IPS-20b (cell line): Measurements from ENCODE around the gene SLAMF9.
A peak's percentile ranks its signal among the peaks of the same experiment; 100 is the strongest.

Source experiments
- H3K27ac ChIP-seq: one replicate; pipeline ENCODE4 v1.5.1; 2013; ENCODE audit warnings: low read length
- H3K27me3 ChIP-seq: 2 replicates; pipeline ENCODE4 v1.6.1; 2013; ENCODE audit warnings: mild to moderate bottlenecking, low read length, inconsistent platforms; ENCODE audit not compliant: insufficient read depth
- H3K36me3 ChIP-seq: 2 replicates; pipeline ENCODE4 v1.6.1; 2013; ENCODE audit warnings: low read depth, mild to moderate bottlenecking, inconsistent platforms, low read length, moderate library complexity; ENCODE audit not compliant: insufficient read depth
- H3K4me1 ChIP-seq: 2 replicates; pipeline ENCODE4 v1.6.1; 2013; ENCODE audit warnings: mild to moderate bottlenecking, control low read depth, inconsistent platforms, low read length, moderate library complexity; ENCODE audit not compliant: insufficient read depth
- H3K4me3 ChIP-seq: 2 replicates; pipeline ENCODE4 v1.5.1; 2013; ENCODE audit warnings: mild to moderate bottlenecking, low read length, inconsistent platforms
- H3K9ac ChIP-seq: 2 replicates; pipeline ENCODE4 v1.6.1; 2013; ENCODE audit warnings: low read depth, mild to moderate bottlenecking, inconsistent platforms, low read length, moderate library complexity
- H3K9me3 ChIP-seq: 2 replicates; pipeline ENCODE4 v1.6.1; 2013; ENCODE audit warnings: mild to moderate bottlenecking, low read depth, low read length, inconsistent platforms; ENCODE audit not compliant: insufficient read depth

SLAMF9 gene

DNA sequence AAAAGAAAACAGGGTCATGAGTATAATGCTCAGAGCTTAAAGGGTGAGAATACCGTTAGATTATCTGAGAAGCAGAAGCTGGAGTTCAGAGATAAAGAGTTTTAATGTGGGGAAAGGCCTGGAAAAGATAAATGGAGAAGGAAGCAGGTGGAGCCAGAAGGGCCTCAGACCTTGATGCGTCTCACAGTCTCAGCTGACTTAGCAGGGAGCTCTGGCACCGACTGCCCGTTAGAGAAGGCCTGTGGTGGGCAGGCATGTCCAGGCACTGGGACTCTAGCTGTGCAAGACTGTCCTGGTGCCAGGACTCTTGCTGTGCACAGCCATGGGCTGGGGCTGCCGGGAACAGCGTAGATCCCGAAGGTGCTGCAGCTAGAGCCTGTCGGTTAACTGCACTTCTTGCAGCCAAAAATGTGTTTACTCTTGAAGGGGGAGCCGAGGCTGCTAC lies 3.8 kb upstream of the SLAMF9 start:
- no peak overlapping the region for H3K27ac ChIP-seq
- no peaks in the 10 kb centered on the region for H3K9me3 ChIP-seq
- no peaks in the 10 kb centered on the region for H3K4me1 ChIP-seq
- no peak overlapping the region for H3K4me3 ChIP-seq
- no peaks in the 10 kb centered on the region; the same call in 1 of the 2 replicates for H3K27me3 ChIP-seq
- no peaks in the 10 kb centered on the region for H3K36me3 ChIP-seq
- H3K9ac ChIP-seq: no peak overlapping the region

DNA sequence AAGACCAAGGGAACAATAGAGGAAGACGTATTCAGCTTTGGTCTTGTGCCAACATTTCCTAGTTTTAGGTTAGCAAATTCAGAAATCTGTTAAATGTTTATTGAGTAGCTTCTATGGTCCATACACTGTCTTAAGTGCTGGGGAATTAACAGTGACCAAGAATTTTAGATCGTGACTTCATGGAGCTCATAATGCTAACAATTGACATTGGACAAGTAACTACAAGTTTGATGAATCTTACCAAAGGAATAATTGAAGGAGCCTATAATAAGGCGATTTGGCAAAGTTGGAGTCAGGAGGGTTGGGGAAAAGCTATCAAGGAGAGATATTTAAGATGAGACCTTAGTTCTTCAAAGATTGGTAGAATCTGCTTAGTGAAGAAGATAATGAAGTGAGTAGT lies 1.4 kb upstream of the SLAMF9 start:
- no peaks in the 10 kb centered on the region for H3K4me1 ChIP-seq
- H3K4me3 ChIP-seq: no peak overlapping the region
- H3K9ac ChIP-seq: no peak overlapping the region
- no peak overlapping the region for H3K27ac ChIP-seq
- no peaks in the 10 kb centered on the region for H3K36me3 ChIP-seq
- no peaks in the 10 kb centered on the region for H3K9me3 ChIP-seq
- H3K27me3 ChIP-seq: no peaks in the 10 kb centered on the region; the same call in 1 of the 2 replicates

DNA sequence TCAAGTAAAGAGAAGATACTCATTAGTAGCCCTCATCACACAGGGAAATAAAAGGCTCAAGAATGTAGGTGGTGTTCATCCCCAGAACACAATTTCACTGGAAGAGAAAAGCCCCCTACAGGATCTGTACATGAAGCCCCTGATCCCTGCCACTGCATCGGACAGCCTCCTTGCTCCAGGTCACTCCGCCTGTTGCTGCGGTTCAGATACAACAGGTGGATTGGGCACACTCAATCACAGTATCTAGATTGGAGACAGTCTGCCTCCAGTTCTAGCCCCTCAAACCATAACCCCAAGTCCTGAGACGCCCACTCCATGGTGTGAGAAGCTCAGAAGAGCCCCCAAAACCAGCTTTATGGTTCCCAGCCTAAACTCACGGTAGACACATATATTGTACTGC lies 1.1 kb downstream of the SLAMF9 start:
- H3K27me3 ChIP-seq: no peaks in the 10 kb centered on the region; the same call in 1 of the 2 replicates
- no peak overlapping the region for H3K4me3 ChIP-seq
- H3K27ac ChIP-seq: no peak overlapping the region
- no peaks in the 10 kb centered on the region for H3K36me3 ChIP-seq
- no peaks in the 10 kb centered on the region for H3K4me1 ChIP-seq
- H3K9ac ChIP-seq: no peak overlapping the region
- H3K9me3 ChIP-seq: no peaks in the 10 kb centered on the region

DNA sequence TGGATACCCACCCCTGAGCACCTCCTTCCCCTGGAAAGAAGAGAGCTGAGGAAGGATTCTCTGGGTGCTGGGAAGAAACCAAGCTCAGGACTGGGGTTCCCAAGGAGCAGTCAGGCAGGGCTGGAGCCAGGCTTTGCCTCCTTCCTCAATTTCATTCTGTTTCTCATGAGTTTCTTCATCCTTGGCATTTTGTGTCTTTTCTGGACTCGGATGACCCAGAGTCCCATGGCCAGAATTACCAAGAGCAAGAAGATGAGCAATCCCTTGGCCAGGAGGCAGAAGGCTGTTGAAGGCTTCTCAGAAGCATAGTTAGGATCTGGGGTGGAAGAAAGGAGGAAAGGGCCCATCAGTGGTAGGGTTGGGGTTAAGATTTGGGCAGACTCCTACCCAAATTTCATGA lies 2.5 kb downstream of the SLAMF9 start:
- H3K36me3 ChIP-seq: no peaks in the 10 kb centered on the region
- H3K27ac ChIP-seq: no peak overlapping the region
- H3K4me3 ChIP-seq: no peak overlapping the region
- H3K4me1 ChIP-seq: peaks cover under 1% of the 10 kb centered on the region
- no peaks in the 10 kb centered on the region for H3K9me3 ChIP-seq
- no peak overlapping the region for H3K9ac ChIP-seq
- no peaks in the 10 kb centered on the region; the same call in 1 of the 2 replicates for H3K27me3 ChIP-seq

DNA sequence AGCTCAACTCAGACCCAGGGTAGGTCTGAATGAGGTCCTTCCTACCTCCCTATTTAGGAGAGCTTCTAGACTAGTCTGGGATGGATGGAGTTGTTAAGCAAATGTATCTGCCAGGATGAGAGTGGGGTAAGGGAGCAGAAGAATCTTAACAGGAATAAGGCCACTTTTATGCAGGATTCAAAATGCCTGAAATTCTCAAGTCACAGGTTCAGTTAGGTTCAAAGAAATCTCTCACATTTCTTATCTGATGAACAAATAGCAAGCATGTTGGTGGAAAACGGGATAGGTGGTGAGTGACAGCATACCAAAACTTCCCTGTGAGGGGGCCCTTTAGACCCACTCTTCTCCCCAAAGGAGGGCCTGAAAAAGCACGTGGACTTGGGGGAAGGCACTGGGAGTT lies 3.0 kb downstream of the SLAMF9 start:
- Histone ChIP-seq H3K36me3 (no peaks in the 10 kb centered on the region), H3K9me3 (no peaks in the 10 kb centered on the region), H3K27me3 (no peaks in the 10 kb centered on the region; the same call in 1 of the 2 replicates), H3K4me3 (no peak overlapping the region), H3K4me1 (peaks cover 6% of the 10 kb centered on the region), H3K9ac (no peak overlapping the region), H3K27ac (no peak overlapping the region)

DNA sequence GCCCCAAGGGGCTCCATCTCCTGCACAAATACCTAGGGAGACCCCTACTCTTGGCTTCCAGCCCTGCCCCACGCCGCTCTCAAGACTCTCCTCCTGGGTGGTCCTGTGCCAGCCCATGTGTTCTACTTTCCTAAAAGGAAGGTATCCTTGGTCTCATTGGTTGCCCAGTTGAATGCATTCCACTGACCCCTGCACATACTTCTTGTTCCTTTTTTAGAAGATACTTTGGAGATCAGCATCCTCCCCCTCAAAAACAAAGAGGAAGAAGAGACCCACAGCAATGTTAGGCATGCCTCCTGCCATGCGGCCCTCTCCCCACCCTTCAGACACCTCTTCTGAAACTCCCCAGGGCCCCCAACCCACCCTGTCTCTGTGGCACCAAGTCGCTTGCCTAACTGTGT lies 4.1 kb downstream of the SLAMF9 start:
- H3K27ac ChIP-seq: no peak overlapping the region
- no peak overlapping the region for H3K9ac ChIP-seq
- no peak overlapping the region for H3K4me3 ChIP-seq
- H3K27me3 ChIP-seq: no peaks in the 10 kb centered on the region; the same call in 1 of the 2 replicates
- peaks cover 6% of the 10 kb centered on the region for H3K4me1 ChIP-seq
- H3K9me3 ChIP-seq: no peaks in the 10 kb centered on the region
- H3K36me3 ChIP-seq: no peaks in the 10 kb centered on the region

DNA sequence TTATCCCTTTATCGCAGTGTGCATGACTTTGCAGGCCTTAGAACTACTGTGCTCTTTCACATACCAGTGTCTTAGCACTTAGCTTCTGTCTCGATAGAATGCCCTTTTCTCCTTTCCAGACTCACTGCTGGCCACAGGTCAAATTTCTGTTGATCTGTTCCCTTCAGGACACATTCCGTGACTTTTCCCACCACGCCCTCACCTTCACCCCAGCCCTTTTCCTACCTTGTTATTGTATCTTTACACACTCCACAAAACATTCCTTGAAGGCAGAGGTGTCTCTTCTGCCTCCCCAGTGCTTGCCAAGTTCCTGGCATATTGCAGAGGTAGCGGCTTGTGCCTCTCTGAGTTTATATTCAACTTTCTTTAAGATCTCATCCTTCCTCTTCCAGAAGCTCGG lies 4.9 kb downstream of the SLAMF9 start:
- no peaks in the 10 kb centered on the region; the same call in 1 of the 2 replicates for H3K27me3 ChIP-seq
- H3K36me3 ChIP-seq: no peaks in the 10 kb centered on the region
- peaks cover 14% of the 10 kb centered on the region for H3K4me1 ChIP-seq
- H3K9ac ChIP-seq: no peak overlapping the region
- no peak overlapping the region for H3K4me3 ChIP-seq
- H3K9me3 ChIP-seq: no peaks in the 10 kb centered on the region
- no peak overlapping the region for H3K27ac ChIP-seq

DNA sequence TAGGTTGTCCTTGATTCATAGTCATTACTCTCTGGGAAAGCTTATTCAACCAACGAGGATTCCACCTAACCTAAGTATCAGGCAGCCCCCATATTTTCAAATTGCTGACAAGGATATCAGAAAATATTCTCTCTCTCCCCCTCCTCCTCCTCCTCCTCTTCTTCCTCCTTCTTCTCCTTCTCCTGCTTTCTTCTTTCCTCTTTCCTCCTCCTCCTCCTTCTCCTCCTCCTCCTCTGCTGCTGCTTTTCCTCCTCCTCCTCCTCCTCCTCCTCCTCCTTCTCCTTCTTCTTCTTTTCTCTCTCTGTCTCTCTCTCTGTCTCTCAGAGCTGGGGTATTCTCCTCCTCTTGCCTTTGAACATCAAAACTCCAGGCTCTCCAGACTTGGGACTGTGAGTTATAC lies 6.1 kb downstream of the SLAMF9 start:
- no peak overlapping the region for H3K27ac ChIP-seq
- no peaks in the 10 kb centered on the region for H3K36me3 ChIP-seq
- H3K9ac ChIP-seq: no peak overlapping the region
- peaks cover 16% of the 10 kb centered on the region for H3K4me1 ChIP-seq
- H3K9me3 ChIP-seq: no peaks in the 10 kb centered on the region
- no peaks in the 10 kb centered on the region for H3K27me3 ChIP-seq
- no peak overlapping the region for H3K4me3 ChIP-seq

DNA sequence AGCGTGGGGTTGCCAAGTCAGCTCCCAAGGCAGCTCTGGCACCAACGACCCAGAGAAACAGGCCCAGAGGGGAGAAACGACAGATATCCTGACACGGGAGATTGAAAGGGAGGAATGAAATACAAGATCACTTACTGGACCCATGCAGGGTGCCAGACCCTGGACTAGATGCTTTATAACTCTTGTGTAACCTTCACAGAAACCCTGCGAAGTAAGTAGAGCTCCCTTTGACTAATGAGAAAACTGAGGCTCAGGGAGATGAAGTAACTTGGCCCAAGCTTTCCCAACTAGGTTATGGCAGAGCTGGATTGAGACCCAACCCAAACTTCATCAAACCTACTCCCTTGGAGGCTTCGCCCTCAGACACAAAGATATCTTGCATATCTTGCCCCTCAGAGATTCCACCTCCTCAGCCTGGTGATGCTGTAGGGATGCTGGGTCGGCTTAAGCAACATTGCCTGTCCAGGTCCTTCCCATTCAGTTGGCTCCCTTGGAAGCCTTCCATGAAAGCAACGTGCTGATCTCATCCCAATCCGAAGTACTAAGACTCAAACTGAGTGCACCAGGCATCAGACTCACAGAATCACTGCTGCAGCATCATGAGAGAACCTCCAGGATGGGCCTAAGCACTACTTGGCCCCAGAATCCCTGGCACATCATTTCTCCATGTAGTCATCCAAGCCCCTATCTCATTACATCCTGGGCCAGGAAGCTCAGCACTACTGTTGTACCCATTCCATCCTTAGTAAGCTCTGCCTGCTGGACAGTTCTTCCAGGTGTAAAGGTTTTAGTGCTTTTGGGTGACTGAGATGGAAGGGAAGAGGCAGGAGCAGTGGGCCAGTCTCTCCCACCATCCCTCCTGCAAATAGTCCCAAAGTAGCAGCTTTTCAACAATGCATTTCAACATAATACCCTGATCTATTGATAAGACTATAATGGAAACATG lies 7.5 kb downstream of the SLAMF9 start:
- H3K4me1 ChIP-seq: peaks cover 19% of the 10 kb centered on the region
- H3K9me3 ChIP-seq: no peaks in the 10 kb centered on the region
- no peaks in the 10 kb centered on the region for H3K36me3 ChIP-seq
- peak overlapping the region; percentile 1 for H3K27ac ChIP-seq
- peak overlapping the region; percentile 93; the same call in 1 of the 2 replicates for H3K9ac ChIP-seq
- peak overlapping the region; percentile 95 for H3K4me3 ChIP-seq
- no peaks in the 10 kb centered on the region for H3K27me3 ChIP-seq

DNA sequence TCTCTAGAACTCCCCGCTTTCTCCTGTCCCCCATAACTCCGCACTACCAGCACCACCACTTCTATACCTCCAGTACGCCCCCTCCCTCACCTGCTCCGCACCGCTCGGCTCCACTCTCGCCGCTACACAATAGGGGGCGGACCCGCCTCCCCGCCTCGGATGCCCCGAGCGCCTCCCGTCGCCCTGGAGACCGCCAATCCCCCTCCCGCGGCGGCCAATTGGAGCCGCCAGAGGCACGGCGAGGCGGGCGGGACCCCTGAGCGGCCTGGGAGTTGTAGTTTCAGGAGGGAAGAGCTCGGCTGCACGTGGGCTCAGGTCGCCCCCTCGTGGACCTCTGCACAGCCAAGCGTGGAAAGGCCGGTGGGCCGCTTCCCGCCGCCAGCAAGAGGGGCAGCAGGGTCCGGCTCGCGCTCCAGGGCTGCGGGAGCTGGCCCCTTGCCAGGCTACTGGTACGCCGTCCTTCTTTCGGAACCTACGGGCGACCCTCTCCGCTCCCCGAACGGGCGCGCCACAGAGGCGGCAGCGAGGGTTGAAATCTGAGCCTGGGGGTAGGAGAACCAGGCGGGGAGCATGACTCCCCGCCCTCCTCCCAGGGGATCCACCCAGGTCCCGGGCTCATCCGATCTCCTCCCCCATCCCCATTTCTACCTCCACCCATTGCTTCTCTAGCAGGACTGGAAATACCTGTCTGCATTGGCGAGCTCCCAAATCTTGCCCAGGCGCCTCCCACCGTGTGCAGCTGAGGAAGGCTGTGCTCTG lies 8.4 kb downstream of the SLAMF9 start, which contains the start of gene IGSF9:
Gene IGSF9 (minus strand): TSS at position 131 of the 759 bp plus-strand sequence. CDS start 2,159 bp downstream, outside the sequence.
- Histone ChIP-seq H3K4me1 (peaks cover 19% of the 10 kb centered on the region), H3K9ac (peak within 1 kb of the TSS; percentile 93; the same call in 1 of the 2 replicates), H3K27me3 (no peaks in the 10 kb centered on the region), H3K4me3 (peak within 1 kb of the TSS; percentile 95), H3K36me3 (peaks cover 3% of the 10 kb centered on the region; the same call in 1 of the 2 replicates), H3K27ac (peak within 1 kb of the TSS; percentile 94), H3K9me3 (no peaks in the 10 kb centered on the region)

DNA sequence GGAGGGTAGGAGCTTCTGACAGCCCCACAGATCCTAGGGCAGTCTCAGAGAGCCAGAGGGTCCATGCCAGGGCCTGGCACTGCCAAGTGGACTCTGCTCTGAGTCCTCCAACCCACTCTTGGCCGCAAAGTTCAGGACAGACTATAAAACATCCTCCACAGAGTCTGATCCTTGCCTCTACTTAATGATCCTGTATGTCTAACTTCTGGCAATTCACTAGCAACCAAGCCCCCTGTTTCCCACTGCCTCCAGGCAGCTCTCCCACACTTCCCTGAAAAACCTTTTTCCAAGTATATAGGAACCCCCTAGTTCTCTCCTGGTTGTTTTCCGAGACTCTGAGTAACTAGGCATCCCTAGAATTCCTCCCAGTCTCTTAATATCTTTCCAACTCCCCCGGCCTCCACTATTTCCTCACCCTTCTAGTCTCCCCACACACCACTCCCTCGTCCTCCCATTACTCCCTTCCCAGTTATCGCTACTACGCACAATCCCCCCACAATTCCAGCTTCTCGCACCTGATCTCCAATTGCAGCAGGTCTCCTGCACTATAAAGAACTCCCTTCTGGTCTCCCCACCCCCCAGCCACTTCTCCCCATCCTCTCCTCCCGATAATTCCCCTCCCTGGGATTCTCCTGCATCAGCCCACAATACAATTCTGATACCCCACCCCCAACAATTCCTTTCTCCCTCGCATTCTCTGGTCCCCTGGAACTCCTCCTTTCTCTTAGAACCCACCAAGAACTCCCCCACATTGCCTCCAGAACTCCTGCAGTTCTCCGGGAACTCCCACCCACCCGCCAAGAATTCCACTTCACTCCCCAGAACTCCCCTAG lies 9.2 kb downstream of the SLAMF9 start:
- Histone ChIP-seq H3K4me3 (peak overlapping the region; percentile 95), H3K9me3 (no peaks in the 10 kb centered on the region), H3K27ac (peak overlapping the region; percentile 94), H3K4me1 (peaks cover 19% of the 10 kb centered on the region), H3K9ac (peak overlapping the region; percentile 93; the same call in 1 of the 2 replicates), H3K36me3 (peaks cover 11% of the 10 kb centered on the region; the same call in 1 of the 2 replicates), H3K27me3 (no peaks in the 10 kb centered on the region)
